GM19351 (cell line): ENCODE results near the gene PIK3IP1.
A peak's percentile ranks its signal among the peaks of the same experiment; 100 is the strongest.

Experiments
- ATAC-seq: cut with Tn5 transposase; IDR thresholded peaks from one replicate; pipeline ENCODE4 v1.9.1; 2021; ENCODE audit warnings: mild to moderate bottlenecking, moderate library complexity; ENCODE audit not compliant: unreplicated experiment

PIK3IP1 gene

DNA sequence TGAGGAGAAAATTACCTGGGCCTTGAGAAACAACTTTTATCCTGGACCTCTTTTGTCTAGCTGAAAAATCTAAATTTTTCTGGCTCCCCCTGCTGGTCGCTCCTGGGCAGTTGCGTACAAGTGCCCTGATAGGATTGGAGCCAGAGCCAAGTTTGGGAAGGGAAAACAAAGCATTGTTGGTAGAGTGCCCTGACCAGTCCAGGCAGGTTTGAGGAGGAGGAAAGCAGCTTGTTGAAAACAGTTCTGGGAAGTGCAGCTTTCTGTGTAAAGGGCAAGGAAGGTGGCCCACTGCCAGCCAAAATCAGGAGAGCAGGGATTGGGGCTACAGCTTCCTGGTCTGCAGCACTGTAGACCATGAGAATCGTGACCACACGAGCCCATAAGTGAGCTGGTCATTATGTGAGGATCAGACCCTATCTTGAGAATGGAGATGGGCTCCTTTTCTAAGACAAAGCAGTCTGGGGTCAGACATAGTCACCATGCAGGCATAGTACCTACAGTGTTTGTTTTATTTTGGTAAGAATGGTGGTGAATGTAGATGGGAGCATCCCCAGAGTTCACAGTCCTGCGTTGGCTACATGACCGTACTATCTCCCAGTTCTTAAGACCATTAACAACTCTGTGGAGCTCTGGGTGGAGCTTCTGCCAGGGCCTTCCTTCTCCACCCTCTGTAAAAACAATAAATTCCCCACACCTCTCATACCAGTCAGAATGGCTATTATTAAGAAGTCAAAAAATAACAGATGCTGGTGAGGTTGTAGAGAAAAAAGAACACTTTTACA, 21.3 kb upstream of the PIK3IP1 start:
- no peak for ATAC-seq

DNA sequence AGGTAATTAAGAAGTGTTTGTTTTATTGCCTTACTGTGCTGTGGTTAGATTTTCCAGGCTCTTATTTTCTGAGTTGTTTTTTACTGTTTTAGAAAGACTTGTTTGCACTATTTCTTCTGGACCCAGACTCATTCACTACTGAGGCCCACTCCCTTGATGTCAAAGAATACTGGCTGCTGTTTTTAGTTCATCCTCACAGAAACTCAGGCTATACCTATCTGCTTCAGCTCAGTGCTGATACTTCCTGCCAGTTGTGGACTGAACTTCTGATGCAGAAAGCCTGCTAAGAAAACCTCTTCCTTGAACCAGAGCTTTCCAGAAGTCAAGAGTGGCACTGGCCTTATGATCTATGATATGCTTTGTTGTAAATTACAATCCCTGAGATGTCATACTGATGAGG, 15.9 kb upstream of the PIK3IP1 start:
- no peak for ATAC-seq

DNA sequence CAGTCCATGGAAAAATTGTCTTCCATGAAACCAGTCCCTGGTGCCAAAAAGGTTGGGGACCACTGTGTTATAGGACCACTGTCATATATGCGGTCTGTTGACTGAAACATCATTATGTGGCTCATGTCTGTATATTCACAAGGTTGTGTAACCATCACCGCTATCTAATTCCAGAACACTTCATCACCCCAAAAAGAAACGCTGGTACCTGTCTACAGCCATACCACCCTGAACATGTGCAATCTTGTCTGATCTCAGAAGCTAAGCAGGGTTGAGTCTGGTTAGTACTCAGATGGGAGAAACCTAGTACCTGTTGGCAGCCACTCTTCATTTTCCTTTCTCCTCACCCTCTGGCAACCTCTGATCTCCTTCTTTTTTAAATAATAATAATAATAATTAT, 12.9 kb upstream of the PIK3IP1 start:
- ATAC-seq = no peak

DNA sequence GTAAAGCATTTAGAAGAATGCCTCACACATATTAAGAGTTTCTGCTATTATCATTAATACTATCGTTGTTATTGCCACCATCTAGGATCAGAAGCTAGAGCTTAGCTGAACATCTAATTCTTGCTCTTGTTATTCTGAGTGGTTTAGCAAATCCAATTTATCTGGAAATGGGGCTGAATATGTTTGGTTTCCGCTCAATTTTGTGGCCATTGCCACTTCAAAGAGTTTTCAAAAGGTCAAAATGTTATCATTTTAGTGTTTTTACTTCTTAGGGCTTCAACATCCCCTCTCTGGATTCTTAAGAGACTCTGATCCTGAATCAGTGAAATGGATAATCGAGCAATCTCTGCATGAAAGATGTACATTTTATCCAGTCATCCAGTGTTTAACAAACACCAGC, 10.2 kb upstream of the PIK3IP1 start:
- ATAC-seq = no peak

DNA sequence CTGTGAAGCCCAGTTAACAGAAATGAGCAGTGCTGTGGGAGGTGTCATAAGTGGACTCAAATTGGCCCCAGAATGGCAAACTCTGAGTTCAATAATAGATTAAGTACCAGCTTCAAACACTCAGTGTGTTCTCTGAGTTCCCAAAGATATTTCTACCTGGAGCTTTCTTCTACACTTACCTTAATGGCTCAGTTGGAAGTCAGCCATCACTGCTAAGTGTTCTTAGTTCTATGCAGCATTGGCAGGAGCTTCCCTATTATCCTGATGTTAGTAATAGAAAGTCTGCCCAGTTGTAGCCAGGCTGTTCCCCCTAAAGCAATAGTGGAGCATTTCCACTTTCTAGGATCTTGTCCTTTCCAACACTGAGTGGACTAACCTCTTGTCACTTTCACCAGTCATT, 9.7 kb upstream of the PIK3IP1 start:
- no peak for ATAC-seq

DNA sequence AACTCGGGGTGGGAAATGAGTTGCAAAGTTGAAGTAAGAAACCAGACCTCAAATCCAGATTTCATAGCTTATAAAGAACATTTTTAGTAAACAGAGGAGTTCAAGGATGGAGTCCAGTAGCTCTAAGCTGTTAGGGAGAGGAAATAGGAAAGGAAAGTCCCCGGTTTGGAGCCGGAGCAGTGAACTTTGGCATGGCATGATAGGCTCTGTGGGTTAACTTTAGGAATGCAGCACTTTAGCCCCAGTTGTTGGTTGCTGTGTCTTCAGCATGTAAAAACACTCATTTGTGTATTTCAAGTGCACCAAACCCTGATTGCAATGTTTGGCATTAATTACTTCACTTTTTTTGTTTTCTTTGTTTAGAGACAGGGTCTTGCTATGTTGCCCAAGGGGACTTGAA, 8.6 kb upstream of the PIK3IP1 start:
- no peak for ATAC-seq

DNA sequence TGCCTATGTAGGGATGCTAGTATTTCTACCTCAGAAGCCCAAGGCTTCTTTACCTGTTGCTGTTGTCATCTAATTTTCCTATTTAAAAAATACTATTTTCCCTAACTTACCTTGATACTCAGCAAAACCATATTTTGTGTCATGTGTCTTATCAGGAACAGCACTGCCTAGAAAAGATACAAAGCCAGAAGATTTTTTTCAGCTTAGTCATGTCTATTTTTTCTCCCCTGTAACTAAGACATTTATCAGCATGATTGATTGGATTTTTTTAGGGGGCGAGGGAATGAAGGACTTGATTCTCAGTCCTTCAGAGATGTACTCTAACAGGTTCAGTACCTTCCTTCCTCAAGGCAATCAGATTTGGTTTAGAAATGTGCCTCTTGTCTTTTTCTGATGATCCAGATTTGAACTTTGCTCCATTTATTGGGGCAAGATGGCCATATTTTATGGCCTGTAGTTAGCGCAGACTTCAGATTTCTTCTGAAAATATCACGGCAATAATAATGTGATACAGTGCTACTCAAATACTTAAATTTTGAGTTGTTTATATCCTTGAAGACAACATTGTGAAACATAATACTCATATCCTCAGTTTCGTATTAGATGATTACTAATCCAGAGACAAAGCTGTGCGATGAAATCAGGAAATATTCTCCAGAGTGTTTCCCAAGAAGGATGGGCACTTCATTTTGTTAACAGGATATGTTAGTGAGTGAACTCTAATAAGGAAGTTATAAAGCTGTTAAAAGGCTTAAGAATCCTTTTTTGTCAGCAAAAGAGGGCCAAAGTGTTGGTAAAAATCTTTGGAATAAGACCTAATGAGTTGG, 3.8 kb upstream of the PIK3IP1 start:
- no peak for ATAC-seq

DNA sequence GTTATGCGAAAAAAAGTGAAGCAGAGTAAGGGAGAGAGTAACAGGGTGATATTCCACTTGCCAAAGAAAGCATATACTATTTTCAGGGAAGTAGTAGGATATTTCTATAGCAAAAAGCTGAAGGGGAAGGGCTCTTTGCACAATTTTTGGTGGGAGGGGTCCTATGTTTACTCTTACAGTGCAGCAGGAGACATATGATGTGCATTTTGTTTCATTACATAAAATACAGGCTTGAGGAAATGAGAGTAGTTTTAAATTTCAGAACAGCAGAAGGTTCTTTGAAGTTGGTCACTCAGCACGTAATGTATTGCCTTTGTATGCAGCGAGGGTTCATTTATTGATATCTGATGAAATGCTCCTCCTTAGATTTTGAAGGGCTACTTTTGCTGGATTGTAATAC, 3.1 kb upstream of the PIK3IP1 start:
- ATAC-seq = no peak

DNA sequence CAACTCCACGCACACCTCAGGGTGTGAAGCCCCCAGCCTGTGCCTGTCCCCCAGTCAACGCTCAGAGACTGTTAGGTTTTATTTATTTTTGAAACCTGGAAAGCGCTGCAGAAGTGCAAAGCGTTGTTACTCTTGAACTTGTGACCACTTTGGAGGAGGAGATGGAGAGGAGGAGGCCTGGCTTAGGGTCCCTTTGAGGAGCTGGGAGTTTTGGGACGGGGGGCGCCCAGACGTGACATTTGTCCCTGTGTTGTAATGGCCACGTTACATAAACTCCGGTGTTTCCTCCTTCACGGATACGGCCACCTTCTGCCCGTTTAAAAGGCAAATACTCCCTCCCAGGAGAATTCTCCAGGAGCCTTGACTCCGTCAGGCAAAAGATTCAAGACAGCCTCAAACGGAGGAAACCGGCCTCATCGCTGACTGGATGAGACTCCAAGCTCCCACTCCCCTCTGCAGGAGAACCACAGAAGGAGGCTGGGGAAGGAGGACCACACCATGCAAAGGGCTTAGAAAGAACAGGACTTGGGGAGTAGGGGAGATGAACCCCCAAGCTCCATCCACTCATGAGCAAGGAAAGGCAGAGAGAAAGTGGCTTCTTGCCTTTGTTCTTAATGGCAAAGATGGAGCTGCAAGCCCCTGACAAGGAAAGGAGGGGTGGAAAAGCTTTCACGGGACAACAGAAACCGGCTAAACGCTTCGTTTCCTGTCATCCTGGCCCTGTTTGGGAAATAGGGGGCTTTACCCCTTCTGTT, 630 bp downstream of the PIK3IP1 start:
- ATAC-seq = no peak

DNA sequence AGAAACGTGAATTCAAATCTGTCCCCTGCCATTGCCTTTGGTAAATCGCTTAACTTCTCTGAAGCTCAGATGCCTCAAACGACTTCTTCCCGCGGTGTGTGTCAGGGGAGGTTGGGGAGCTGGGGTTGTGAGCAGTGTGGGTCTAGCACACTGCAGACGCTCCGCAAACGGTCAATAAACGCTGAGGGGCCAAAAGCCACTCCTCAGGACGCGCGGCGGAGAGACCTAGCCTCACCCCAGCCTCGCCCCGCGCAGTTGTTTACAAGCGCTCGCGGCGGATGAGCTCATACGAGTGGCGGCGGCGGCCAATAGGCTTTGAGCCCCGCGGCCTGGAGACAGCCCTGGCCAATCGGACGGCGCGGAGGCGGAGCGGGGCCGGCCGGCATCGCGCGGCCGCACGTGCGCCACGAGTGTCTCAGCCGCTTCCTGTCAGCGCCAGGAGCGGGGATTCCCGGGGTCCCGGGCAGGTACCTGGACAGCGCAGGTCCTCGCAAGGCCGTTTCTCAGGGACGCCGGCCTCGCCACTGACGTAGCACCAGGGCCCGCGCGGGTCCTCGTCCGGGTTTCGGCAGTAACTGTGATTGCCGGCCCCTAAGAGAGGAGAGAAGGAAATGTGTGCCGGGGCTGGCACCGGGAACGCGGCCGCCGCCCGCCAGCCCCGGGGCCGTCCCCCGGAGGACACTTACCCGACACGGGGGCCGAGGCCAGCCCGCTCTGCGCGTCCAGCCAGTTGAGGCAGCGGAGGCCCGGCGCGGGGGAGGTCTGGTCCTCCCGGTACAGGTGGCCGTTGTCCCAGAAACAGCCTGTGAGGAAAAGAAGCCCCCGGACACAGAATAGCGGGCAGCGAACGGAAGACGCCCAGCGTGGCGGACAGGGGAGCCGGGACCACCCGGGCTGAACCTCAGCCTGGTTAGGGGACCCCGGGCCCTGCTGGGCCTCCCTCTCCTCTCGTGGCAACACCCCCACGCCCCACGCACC, 1.5 kb downstream of the PIK3IP1 start:
- peak; percentile 84 for ATAC-seq

DNA sequence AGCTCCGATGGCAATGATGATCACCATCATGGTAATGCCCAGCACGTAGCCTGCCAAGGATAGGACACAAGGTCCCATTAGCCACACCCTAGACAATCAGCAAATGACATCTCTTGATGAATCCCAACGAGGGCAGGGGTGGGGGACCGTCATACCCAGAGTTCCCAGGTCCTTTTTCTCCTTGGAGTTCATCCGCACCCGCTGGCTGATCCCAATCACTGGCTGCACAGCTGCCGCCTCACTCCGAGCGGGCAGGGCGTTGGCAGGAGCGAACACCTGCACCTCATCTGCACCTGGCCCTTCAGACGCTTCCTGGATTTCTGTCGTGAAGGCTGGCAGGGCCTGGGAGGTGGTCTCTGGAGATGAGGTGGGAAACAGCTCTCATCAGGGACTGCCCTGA, 2.9 kb downstream of the PIK3IP1 start:
- ATAC-seq = no peak

DNA sequence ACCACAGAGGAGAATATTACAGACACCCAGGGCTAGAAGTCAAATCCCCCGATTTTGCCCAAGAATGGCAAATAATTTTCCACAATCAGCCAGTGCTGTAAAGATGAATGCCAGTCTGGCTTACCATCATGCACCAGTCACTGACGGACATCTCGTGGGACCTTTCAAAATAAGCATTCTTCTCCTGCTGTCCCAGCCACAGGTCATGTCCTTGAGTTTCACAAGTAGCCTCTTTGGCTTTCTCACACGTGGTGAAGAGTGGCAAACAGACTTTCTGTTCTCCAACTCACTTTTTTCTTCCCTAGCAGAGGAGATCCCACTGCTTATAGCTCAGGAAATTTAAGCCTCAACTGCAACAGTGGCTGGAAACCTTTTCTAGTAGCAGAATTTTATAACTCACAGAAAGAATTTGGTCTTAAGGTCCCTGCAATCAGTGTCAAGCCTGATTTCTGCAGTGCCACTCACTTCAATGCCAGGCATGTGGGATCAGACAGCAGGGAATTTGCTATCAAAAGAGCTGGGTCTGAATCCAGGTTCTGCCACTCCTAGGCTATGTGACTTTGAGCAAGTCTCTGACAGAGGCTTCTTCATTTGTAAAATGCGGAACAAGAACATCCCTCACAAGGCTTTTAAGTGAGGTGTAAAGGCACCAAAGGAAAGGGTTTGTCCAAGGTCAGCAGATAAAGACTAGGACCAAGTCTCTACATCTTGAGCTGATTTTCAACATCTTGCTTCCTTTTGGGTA, 3.6 kb downstream of the PIK3IP1 start:
- ATAC-seq = no peak

DNA sequence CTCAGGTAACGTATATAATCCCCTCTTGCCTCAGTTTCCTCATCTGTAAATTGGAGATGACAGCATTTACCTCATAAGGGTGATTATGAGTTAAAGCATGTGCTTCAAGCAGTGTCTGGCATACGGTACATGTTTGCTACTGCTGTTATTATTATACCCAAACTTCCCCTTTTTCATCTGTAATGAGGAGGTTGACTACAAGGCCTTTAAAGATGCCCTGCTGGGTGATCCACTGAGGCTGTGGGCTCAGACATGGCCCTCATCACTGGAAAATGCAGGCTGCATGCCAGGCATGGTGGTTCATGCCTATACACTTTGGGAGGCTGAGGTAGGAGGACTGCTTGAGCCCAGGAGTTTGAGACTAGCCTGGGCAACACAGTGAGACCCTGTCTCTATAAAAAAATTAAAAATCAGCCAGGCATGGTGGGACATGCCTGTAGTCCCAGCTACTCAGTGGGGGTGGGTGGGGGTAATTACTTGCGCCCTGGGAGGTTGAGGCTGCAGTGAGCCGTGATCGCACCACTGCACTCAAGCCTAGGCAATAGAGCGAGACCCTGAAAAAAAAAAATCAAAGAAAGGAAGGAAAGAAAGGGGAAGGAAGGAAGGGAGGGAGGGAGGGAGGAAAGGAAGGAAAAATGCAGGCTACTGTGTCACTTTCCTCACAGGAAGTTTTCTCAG, 4.3 kb downstream of the PIK3IP1 start:
- ATAC-seq = no peak

DNA sequence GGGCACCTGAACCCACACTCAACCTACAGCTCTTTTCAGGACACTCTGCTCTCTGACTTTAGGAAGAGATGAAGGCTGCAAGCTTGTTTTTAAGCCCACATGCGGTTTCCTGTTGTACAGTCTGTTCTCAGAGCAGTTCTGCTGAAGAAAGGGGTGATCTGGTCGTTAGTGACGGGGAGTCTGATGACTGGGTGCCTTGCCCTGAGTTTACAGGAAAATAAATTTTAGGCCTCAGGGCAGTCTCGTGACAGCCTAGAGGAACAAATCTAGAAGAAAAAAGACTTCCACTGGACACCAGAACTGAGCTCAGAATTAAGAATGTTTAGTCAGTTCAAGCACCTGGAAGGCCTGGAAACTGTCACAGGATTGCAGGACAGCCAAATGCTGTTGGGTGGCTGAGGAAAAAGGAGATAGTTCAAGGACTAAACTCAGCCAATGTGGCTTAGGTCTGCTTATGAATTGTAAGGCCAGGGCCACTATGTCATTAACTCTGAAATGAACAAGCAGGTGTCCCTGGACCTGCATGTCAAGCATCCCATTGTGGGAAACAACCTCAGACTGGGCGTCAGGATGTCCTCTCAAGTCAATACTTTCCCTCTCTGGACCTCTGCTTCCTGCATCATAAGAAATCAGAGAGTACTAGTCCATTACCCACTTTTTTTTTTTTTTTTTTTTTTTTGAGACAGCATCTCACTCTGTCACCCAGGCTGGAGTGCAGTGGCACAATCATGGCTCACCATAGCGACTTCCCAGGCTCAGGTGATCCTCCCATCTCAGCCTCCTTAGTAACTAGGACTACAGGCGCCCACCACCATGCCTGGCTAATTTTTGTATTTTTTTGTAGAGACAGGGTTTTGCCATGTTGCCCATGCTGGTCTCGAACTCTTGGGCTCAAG, 5.7 kb downstream of the PIK3IP1 start:
- ATAC-seq = no peak

DNA sequence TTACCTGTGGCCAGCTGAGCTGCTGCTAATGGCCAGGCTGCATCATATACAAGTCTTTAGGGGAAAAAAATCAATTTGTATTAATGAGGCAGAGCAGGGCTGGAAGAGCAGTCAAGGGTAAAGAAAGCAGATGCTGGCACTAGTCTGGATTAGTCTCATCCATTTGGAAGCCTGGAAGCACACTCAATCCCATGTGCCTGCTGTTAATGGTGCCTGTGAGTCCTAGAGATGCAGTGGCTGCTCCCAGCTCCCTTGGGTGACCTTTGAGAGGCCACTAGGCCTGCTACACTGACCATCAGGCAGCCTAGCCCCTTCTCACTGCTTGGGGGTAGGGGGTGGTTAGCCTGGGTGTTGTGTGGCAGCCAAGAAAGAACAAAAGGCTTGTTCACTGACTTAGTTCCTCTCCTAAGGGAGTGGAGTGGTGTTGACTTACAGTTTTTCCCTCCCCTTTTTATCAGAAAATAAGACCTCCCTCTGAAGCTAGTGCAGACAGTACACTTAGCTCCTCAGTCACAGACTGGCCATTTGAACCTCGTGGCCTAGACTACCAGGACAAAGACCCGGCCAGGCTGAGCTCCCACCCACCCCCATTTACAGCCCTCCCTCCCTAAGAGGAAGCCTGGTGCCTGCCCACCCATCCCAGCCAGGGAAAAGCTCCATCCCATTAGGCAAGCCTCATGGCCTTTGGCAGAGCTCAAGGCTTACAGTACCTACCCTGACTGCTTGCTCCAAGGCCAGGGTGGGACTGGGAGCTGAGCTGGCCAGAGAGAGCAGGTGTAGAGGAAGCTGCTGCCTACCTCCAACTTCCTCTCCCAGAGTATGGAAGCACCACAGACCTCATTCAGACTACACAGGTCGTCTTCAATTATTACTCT, 7.8 kb downstream of the PIK3IP1 start:
- ATAC-seq = no peak

DNA sequence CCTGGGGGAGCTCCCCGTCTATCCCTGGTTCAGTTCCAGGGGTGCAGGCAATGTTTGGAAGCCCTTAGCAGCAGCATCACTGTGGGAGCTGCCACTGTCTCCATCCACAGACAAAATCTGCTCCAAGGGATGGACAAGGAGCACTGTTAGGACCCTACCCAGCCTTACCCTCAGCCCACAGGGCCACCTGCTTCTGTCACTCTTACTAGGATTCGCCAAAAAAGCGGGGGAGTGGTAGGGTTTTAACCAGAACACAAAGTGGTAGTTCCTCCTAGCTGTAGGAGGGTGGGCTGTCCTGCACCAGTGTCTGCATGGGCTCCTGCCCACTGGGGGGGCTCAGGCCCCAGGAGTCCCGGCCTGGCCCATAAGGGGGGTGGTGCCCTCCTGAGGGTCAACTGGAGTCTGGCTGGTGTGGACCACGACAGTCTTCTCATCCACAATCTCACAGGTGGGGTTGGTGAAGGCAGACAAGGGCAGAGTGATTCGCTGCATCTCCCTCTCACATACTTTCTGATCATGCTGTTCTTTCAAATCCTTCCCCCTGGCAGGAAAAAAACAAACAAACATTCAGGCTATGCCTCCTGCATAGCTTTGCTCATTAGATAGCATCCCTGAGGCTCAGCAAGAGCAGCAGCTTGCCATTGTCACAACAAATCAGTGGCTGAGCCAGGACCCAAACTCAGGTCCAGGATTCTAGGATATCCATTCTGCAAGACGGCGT, 9.4 kb downstream of the PIK3IP1 start:
- no peak for ATAC-seq

DNA sequence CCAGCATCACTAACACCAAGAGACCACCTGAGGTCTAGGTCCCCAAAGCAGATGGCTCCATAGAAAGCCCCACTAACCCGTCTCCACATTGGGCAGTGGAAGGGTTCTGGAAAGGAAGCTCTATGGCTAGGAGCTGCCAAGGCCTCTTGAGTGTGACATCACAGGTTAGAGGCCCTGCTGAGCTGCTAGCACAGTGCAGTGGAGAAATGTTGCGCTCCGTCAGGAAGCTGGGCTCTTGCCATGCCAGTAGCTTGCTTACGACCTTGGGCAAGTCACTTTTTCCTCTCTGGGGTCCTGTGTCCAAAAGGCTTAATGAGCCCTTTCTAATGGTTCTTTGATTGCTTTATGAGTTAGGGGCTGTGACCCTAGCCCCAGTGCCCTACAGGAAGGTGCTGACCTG, 10.6 kb downstream of the PIK3IP1 start:
- no peak for ATAC-seq
